Body of pancreas (tissue), 4 donors: Measurements from ENCODE around the gene PI16.

Experiments used
- CTCF ChIP-seq, 7 experiments: fragments of 450-650 bp in 4 of 7; fragments of 200-600 bp in 3 of 7; sonication (generic) in 3 of 7; IDR thresholded peaks; one replicate each; pipeline ENCODE4 v1.5.1; 2016 to 2019; ENCODE audit warnings: antibody characterized with exemption in 7 of 7
- POLR2A ChIP-seq, 3 donors: fragments of 450-650 bp; IDR thresholded peaks; one replicate each; pipeline ENCODE4 v1.6.1; 2016; ENCODE audit warnings: antibody characterized with exemption in 3 of 3, mild to moderate bottlenecking in 2 of 3

GRCh38 chr6:36959555-36960250, 5.2 kb downstream of the PI16 start:
- TF ChIP-seq CTCF (IDR thresholded peaks at IDR 0.05) = no peak
- no peak for TF ChIP-seq POLR2A (IDR thresholded peaks at IDR 0.05)
